Glutamatergic neuron (in vitro differentiated cells): ENCODE measurements around the gene CDK9. TPM values are rescaled to one million over a fixed set of nuclear protein-coding genes. Genes with fewer than 3 reads are reported as not detected.

Source experiments
- DNase-seq: peaks from one replicate; pipeline ENCODE4 v3.0.0; 2022
- H3K27ac Mint-ChIP-seq: one replicate; pipeline ENCODE4 v1.8.0; 2020; ENCODE audit warnings: mild to moderate bottlenecking, mixed read lengths, inconsistent platforms; ENCODE audit not compliant: unreplicated experiment
- H3K27me3 Mint-ChIP-seq: one replicate; pipeline ENCODE4 v1.8.0; 2020; ENCODE audit warnings: mild to moderate bottlenecking, moderate library complexity, mixed read lengths, inconsistent platforms; ENCODE audit not compliant: unreplicated experiment
- H3K36me3 Mint-ChIP-seq: one replicate; pipeline ENCODE4 v1.8.0; 2020; ENCODE audit warnings: mild to moderate bottlenecking, mixed read lengths, inconsistent platforms; ENCODE audit not compliant: unreplicated experiment
- H3K4me1 Mint-ChIP-seq: one replicate; pipeline ENCODE4 v1.8.0; 2020; ENCODE audit warnings: mild to moderate bottlenecking, low read depth, mixed read lengths, inconsistent platforms; ENCODE audit not compliant: unreplicated experiment
- H3K4me3 Mint-ChIP-seq: one replicate; pipeline ENCODE4 v1.8.0; 2020; ENCODE audit warnings: mild to moderate bottlenecking, mixed read lengths, inconsistent platforms; ENCODE audit not compliant: unreplicated experiment
- H3K9me3 Mint-ChIP-seq: one replicate; pipeline ENCODE4 v1.8.0; 2020; ENCODE audit warnings: mild to moderate bottlenecking, moderate library complexity, mixed read lengths, inconsistent platforms; ENCODE audit not compliant: unreplicated experiment
- CTCF ChIP-seq: fragments of 200-600 bp; sonication (generic); IDR thresholded peaks from one replicate; pipeline ENCODE4 v1.5.0; 2021; ENCODE audit not compliant: partially characterized antibody, unreplicated experiment
- total RNA-seq: library from RNA; stranded (reverse); fragmentation: NEBNext Ultra II Directional; extraction: Animal tissue kit (Norgen Biotek cat#: 25700); gene quantifications from one replicate; pipeline ENCODE4 v1.2.1, GENCODE V29; 2021; ENCODE audit not compliant: unreplicated experiment

Gene CDK9
- total RNA-seq, 1 donor from 2014 or later = 83.9 TPM

DNA sequence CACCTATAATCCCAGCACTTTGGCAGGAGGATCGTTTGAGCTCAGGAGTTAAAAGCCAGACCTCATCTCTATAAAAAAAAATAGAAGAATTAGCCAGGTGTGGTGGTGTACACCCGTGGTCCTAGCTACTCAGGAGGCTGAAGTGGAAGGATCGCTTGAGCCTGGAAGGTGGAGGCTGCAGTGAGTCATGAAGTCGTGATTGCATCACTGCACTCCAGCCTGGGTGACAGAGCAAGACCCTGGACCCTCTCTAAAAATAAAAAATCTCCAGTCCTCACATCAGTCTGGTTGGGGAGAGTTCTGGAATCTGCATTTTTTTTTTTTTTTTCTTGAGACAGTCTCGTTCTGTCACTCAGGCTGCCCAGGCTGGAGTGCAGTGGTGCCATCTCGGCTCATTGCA, 26.2 kb downstream of the CDK9 start:
- Mint-ChIP-seq H3K36me3 (no peaks in the 10 kb centered on the region), H3K4me1 (no peaks in the 10 kb centered on the region), H3K27me3 (no peaks in the 10 kb centered on the region), H3K4me3 (no peak overlapping the region), H3K9me3 (no peaks in the 10 kb centered on the region), H3K27ac (no peak overlapping the region)
- DNase-seq = no peak
- TF ChIP-seq CTCF = no peak

- Mint-ChIP-seq H3K4me1 (peaks cover 6% of the 10 kb centered on the region), H3K9me3 (no peaks in the 10 kb centered on the region), H3K27ac (no peak overlapping the region), H3K36me3 (no peaks in the 10 kb centered on the region), H3K27me3 (peaks cover 2% of the 10 kb centered on the region), H3K4me3 (no peak overlapping the region)
- no peak for TF ChIP-seq CTCF
- DNase-seq = no peak
Measured at GRCh38 chr9:127812936-127813675, 27.3 kb downstream of the CDK9 start.

DNA sequence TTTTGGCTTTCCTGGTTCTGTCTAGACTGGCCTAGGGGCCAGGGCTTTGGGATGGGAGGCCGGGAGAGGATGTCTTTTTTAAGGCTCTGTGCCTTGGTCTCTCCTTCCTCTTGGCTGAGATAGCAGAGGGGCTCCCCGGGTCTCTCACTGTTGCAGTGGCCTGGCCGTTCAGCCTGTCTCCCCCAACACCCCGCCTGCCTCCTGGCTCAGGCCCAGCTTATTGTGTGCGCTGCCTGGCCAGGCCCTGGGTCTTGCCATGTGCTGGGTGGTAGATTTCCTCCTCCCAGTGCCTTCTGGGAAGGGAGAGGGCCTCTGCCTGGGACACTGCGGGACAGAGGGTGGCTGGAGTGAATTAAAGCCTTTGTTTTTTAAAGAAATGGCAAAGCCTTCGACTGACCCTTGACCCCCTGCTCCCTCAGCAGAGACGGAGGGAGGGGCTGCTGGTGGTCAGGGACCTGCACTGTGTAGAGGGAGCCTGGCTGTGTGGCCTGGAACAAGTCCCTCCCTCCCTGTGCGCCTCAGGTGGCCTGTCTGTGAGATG, 27.9 kb downstream of the CDK9 start:
- Mint-ChIP-seq H3K4me1 (peaks cover 6% of the 10 kb centered on the region), H3K27me3 (peaks cover 2% of the 10 kb centered on the region), H3K27ac (no peak overlapping the region), H3K9me3 (no peaks in the 10 kb centered on the region), H3K4me3 (no peak overlapping the region), H3K36me3 (no peaks in the 10 kb centered on the region)
- TF ChIP-seq CTCF = no peak
- DNase-seq = no peak

- no peak overlapping the region for H3K27ac Mint-ChIP-seq
- no peaks in the 10 kb centered on the region for H3K9me3 Mint-ChIP-seq
- peaks cover 6% of the 10 kb centered on the region for H3K4me1 Mint-ChIP-seq
- H3K4me3 Mint-ChIP-seq = no peak overlapping the region
- no peaks in the 10 kb centered on the region for H3K36me3 Mint-ChIP-seq
- DNase-seq = no peak
- peaks cover 2% of the 10 kb centered on the region for H3K27me3 Mint-ChIP-seq
- TF ChIP-seq CTCF = no peak
Measured at GRCh38 chr9:127814619-127815511, 29.0 kb downstream of the CDK9 start.
